Hematopoietic multipotent progenitor cell treated with erythropoietin and hydrocortisone succinate and interleukin-3 and kit ligand, for 8 days (in vitro differentiated cells): ENCODE results near the gene MARCHF4.

Source experiments
- DNase-seq: peaks from one replicate; pipeline ENCODE4 v3.0.0-alpha.2; 2015

Gene MARCHF4, protein sequence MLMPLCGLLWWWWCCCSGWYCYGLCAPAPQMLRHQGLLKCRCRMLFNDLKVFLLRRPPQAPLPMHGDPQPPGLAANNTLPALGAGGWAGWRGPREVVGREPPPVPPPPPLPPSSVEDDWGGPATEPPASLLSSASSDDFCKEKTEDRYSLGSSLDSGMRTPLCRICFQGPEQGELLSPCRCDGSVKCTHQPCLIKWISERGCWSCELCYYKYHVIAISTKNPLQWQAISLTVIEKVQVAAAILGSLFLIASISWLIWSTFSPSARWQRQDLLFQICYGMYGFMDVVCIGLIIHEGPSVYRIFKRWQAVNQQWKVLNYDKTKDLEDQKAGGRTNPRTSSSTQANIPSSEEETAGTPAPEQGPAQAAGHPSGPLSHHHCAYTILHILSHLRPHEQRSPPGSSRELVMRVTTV

GRCh38 chr2:216371721-216372702 lies at the start of gene MARCHF4:
MARCHF4 (minus strand) TSS chr2:216372483; CDS start chr2:216370260, 2,223 bp downstream.
- peak; percentile 36 for DNase-seq

GRCh38 chr2:216420367-216421101 lies 48.3 kb upstream of the MARCHF4 start:
- no peak for DNase-seq

DNA sequence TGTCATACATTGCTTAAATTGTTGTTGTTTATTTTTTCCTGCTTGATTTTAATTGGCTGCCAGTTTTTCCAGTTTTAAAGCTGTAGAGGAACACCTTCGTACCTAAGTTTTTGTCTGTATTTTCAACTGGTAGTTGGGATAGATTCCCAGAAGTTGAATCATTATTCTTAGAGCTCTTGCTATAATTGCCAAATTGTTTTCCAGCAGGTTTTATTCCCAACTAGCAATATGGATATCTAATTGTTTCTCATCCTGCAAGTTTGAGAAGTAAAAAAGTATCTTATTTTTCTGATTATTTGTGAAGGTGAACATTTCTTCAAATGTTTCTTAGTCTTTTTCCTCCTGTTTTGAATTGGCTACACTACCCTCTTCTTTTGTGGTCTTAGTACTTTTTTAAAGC lies 46.7 kb upstream of the MARCHF4 start:
- DNase-seq: no peak

DNA sequence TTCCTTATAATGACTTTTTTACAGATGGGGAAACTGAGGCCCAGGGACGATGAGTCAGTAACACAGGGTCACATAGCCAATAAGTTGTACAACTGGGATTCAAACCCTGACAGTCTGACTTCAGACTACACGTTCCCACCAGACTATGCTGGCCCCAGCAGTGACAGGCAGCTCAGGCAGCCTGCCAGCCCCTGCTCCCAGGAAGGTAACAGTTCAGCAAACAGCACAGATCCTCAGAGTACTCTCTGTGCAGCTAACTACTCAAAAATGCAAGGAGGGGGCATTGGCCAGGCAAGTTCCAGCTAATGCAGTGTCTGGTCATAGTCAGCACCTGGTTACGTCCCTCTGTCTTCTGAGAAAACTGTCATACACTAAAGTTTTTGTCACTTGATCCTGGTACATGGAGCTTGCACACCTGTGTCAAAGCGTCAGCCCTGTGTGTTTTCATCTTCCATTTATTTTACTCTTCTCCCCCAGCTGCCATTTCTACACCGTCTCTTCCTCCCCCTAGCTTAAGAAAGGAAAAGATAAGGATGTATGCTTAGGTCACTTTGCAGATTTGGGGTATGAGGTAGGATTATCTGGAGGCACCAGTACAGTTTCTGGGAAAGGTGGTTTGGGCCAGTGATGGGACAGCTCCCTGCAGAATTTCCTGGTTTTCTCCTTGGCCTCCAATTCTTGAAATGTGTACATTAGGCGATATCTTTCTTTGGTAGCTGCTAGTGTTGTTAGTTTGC lies 44.5 kb upstream of the MARCHF4 start:
- peak; percentile 85 for DNase-seq

GRCh38 chr2:216415541-216415940 lies 43.3 kb upstream of the MARCHF4 start:
- no peak for DNase-seq

DNA sequence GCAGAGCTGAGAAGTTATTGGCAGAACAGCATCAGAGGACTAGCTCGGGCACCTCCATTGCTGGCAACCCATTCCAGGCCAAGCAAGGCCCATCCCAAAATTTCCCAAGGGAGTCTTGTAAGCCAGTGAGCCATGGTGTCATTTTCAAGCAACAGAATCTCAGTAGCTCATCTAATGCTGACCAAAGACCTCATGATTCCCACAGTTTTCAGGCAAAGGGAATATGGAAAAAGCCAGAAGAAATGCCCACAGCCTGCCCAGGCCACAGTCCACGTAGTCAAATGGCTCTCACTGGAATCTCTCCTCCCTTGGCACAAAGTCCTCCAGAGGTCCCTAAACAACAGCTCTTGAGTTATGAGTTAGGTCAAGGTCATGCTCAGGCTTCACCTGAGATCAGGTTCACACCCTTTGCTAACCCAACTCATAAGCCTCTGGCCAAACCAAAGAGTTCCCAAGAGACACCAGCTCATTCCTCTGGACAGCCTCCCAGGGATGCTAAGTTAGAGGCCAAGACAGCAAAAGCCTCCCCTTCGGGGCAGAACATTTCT lies 42.6 kb upstream of the MARCHF4 start:
- DNase-seq: no peak

GRCh38 chr2:216413882-216414281 lies 41.6 kb upstream of the MARCHF4 start:
- peak; percentile 29 for DNase-seq

GRCh38 chr2:216412022-216412999 lies 40.0 kb upstream of the MARCHF4 start, which contains the start of gene SMARCAL1:
SMARCAL1 (plus strand) TSS chr2:216412484; CDS start chr2:216414705, 2,221 bp downstream.
- DNase-seq: peak; percentile 99

GRCh38 chr2:216410550-216410949 lies 38.3 kb upstream of the MARCHF4 start:
- DNase-seq: no peak

DNA sequence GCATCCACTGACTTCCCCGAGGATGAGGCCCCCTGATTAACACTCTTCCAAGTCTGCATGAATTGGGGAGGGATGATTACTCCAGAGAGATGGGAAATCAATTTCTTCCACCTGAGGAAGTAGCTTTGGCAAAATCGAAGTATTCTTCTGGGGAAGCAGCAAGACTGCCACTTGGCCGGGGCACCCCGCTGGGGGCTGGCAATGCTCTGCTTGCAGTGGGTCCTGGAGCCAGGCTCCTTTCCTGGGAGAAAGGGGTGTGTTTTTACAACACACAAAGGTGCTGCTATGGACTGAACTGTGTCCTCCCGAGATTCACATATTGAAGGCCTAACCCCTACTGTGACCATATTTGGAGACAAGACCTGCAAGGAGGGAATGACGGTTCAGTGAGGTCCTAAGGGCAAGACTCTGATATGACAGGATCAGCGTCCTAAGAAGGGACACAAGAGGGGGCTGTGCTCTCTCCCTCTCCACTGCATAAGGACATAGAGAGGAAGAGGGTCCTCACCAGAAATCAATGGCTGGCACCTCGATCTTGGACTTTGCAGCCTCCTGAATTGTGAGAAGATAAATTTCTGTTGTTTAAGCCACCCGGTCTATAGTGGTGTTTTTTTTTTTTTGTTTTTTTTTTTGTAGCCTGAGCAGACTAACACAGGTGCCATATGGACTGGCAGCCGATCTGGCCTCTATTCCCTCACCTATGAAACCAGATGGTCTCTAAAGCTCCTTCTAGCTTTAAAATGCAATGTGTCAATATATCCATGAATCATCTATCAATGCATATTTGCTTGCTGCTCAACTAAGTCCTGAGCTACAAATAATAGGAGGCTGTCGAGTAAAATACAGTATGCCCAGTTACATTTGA lies 36.4 kb upstream of the MARCHF4 start:
- no peak for DNase-seq

- no peak for DNase-seq
Measured at GRCh38 chr2:216406826-216407225, 34.5 kb upstream of the MARCHF4 start.

DNA sequence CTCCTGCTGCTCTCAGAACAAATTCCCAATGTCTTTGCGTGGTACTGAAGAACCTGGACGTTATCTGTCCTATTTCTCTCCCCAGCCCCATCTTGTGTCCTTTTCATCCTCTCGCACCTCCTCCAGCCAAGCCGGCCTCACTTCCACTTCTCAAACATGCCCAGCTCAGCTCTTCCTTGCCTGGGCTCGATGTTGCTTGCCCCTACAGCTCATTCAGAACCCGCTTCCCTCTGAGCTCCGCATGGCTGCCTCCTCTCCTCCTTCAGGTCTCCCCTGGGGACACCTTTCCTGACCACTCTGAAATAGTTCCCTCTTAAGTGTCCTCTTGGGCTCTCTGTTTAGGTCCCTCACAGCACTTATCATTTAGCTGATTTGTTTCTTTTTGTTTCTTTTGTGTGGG lies 33.3 kb upstream of the MARCHF4 start:
- no peak for DNase-seq

- DNase-seq: peak; percentile 52
Measured at GRCh38 chr2:216404010-216404618, 31.8 kb upstream of the MARCHF4 start.

DNA sequence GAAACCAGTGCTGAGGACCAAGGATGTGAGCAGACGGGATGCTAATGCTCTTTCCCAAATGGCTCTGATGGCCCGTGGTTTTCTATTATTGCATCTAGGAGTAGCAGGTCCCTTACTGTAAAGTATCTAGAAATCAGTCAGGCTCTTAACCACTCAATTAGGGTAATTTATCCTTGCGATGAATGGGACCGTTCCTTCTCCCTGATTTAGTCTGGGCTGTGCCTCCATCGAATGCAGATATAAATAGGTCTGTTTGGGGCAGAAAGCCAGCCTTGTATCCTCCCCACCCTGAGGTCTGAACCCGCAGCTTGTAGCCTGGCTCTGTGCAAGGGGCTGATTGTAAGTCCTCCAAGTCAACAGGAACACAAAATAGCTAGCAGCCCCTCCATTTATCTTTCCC lies 30.5 kb upstream of the MARCHF4 start:
- no peak for DNase-seq

GRCh38 chr2:216399621-216400020 lies 27.3 kb upstream of the MARCHF4 start:
- DNase-seq: no peak

GRCh38 chr2:216394881-216395280 lies 22.6 kb upstream of the MARCHF4 start:
- DNase-seq: no peak

- peak; percentile 83 for DNase-seq
Measured at GRCh38 chr2:216392945-216393840, 20.9 kb upstream of the MARCHF4 start.

DNA sequence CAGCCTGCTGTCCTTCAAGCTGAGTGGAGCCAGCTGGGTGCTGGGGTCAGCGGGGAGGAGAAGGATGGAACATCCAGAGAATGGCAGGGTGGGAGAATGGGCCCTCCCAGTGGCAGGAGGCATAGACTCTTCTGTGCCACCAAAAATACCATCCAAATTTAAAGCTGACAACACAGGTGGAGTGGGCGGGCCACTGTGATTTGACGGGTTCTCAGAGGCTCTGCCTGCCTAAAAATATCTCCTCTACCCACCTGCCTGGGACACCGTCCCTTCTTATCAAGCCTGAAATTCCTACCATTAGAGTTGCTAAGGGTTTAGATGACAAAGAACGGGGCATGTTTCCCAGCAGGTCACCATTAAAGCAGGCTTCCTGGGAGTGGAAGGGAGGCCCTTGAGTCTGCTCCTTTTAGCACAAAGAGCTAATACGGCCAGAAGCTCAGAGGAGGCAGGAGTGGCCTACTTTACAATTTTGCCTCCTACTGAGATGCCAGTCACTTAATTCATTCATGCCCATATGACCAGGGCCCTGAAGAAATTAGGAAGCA lies 19.8 kb upstream of the MARCHF4 start:
- no peak for DNase-seq
